ENCODE measurements around the gene TAGLN2.

TAGLN2 gene

DNA sequence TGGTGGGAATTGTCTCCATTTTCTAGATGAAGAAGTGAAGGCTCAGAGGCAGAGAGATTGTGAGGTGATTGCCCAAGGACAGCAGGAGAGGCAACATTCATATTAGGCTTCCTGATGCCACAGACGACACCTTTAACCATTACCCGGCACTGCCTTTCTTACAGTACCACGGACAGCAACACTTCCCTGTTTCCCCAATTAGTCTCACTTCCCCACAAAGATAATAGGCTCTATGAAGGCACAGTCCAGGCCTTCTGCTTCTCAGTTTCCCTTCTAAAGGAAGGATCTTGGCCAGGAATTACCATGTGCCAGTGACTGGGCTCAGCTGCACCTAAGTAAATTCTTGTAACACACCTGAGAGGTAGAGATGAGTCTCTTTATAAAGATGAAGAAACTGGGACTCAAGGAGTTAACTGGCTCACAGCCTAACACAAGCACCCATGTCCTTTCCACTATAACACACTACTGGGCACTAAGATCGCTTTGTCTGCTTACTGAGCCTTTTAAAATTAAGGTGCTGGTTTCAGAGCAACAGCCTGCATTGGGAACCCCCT, 10.5 kb upstream of the TAGLN2 start:
- TF ChIP-seq, protein P1, sequence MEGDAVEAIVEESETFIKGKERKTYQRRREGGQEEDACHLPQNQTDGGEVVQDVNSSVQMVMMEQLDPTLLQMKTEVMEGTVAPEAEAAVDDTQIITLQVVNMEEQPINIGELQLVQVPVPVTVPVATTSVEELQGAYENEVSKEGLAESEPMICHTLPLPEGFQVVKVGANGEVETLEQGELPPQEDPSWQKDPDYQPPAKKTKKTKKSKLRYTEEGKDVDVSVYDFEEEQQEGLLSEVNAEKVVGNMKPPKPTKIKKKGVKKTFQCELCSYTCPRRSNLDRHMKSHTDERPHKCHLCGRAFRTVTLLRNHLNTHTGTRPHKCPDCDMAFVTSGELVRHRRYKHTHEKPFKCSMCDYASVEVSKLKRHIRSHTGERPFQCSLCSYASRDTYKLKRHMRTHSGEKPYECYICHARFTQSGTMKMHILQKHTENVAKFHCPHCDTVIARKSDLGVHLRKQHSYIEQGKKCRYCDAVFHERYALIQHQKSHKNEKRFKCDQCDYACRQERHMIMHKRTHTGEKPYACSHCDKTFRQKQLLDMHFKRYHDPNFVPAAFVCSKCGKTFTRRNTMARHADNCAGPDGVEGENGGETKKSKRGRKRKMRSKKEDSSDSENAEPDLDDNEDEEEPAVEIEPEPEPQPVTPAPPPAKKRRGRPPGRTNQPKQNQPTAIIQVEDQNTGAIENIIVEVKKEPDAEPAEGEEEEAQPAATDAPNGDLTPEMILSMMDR (conservative IDR thresholded peaks at IDR 0.05; ENCODE audit: low read length): no peak
- no peak overlapping the region for H3K4me3 ChIP-seq (ENCODE audit: low read length)
- no peak for DNase-seq (ENCODE audit: low read depth)

DNA sequence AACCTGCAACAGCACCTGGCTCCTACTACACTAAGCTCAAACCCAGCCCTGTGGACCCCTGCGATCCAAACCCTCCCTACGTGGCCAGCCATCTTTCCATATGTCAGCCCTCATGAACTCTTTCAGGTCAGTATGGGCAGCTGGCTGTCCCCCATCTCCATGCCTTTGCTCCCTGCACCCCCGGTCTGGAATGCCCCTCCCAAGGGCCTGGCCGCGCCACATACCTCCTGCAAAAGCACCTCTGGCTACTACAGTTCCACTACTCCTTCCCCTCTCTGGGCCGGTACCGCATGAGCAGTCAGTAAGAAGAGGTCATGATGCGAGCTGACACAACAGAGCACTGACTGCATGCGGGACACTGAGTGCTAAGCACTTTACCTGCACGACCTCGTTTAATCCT, 10.0 kb upstream of the TAGLN2 start:
- DNase-seq (ENCODE audit: low read depth): no peak
- no peak overlapping the region for H3K4me3 ChIP-seq (ENCODE audit: low read length)
- TF ChIP-seq, protein P1 (conservative IDR thresholded peaks at IDR 0.05; ENCODE audit: low read length): no peak

DNA sequence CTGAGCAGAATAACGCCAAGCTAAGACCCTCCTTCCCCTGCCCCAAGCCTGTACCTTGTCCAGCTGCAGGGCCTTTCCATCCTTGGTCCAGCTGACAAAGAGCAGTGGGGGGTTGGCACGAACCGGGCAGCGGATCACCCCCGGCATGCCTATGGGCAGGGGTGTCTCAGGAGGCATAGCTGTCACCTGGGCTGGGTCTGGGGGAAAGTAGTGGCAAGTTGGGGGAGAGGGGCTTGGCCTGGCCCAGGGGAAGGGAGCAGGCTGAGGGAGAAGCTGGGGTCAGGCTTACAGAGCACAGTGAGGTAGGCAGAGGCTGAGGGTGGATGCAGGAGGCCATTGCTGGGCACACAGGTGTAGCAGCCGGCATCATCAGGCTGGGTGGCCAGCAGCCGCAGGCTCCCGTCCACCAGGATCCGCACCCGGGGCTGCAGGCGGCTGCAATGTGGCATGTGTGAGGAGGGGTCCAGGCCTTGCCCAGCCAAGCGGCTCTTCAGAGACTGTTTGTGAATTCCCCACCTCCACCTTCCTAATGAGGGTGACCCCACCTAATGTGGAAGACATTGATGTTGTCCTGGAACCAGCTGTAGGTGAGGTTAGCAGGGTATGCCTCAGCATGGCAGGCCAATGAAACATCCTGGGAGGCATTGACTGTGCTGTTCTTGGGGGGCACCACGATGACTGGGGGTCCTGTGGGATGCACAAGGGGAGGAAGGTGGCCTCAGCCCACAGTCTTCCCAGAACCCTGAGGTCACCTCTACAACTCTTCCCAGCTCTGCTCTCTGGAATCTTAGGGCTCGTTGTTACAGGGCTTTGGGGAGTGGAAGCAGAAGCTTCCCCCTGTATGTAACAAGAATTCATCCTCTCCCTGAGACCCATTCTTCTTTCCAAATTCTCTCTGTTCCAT, 9.1 kb upstream of the TAGLN2 start:
- TF ChIP-seq, protein P1 (conservative IDR thresholded peaks at IDR 0.05; ENCODE audit: low read length): no peak

DNA sequence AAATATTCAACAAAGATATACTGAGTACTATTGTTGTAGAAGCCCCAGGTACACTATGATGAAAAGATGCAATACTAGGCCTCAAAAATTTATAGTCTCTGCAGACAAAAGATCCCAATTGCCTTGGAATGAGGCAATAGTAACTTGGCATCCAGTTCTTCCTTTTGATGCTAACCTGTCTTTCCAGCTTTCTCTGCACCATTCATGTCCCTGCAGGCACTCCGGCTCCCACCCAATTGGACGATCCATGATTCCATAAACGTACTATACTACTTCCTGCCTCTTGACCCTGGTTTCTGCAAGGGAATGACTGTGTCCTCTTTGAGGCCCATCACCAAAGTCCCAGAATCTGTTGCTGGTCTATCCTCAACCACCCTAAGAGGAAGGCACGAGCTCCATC, 8.0 kb upstream of the TAGLN2 start:
- TF ChIP-seq, protein P1 (conservative IDR thresholded peaks at IDR 0.05; ENCODE audit: low read length): no peak
- DNase-seq (ENCODE audit: low read depth): no peak

More for the DNA sequence above, 9.1 kb upstream of the TAGLN2 start:
- no peak overlapping the region for H3K4me3 ChIP-seq (ENCODE audit: low read length)
- DNase-seq (ENCODE audit: low read depth): no peak

DNA sequence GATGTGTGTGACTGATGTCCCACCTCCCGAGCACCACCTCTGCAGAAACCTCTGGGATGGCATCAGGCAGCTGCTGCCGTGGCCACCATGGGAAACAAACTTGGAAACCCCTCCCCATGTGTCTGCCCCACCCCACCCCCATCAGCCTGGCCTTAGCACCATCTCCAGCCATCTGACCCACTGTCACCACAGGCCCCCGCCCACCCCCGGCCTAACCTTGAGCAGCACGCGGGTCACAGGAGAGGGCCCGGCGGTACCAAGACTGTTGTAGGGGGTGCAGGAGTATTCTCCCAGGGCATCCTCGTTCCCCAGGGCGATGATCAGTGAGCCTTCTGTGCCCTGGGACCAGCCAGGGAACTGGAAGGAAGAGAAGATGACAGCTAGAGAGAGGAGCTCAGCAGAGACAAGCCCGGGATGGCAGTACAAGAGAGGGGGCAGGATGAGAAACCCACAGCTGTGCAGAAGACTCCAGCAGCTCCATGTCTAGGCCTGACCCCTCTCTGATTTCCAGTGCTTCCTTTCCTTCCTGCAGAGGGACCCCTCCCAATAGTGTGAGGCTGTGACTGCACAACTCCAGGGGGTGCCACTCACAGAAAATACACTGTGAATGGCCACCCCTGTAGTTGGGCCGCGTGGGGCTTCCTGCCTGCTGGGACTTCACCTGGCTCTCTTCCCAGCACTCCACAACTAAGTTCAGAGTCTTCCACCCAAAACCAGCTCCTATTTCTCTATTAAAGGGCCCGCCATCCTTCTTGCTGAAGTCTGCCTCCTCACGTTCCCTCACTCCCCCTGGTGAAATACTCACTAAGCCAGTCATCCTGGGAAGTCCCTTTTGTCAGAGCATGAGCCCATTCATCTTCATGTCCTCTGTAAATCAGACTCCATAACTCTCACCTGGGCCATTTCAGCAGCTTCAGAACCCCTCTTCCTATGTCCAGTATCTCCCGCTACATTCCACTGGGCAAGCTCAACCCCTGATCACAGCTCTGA, 7.3 kb upstream of the TAGLN2 start:
- no peak overlapping the region for H3K4me3 ChIP-seq (ENCODE audit: low read length)
- DNase-seq (ENCODE audit: low read depth): no peak
- TF ChIP-seq, protein P1 (conservative IDR thresholded peaks at IDR 0.05; ENCODE audit: low read length): no peak

More for the DNA sequence above, 8.0 kb upstream of the TAGLN2 start:
- no peak overlapping the region for H3K4me3 ChIP-seq (ENCODE audit: low read length)

DNA sequence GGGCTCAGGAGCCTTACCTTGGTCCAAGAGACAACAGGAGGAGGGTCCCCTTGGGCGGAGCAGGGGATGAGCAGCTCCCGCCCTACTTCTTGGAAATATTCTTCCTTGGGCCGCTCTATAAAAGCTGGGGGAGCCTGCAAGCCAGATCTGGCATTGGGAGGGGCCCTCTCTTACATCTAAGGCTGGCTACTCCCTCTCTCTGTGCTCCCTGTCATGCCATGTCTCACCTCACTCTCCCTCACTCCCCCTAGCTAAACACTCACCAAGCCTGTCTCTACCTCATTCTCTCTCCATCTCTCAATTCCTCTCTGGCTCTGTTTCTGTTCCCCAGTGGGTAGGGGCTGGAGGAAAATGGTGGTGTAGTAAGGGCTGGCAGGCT, 6.5 kb upstream of the TAGLN2 start:
- TF ChIP-seq, protein P1 (conservative IDR thresholded peaks at IDR 0.05; ENCODE audit: low read length): no peak
- no peak overlapping the region for H3K4me3 ChIP-seq (ENCODE audit: low read length)
- no peak for DNase-seq (ENCODE audit: low read depth)
